Measurements from ENCODE around the gene HOXB8.

GRCh38 chr17:48597528-48597777, 17.6 kb downstream of the HOXB8 start:
- TF ChIP-seq POLR2AphosphoS5 (IDR thresholded peaks at IDR 0.05; ENCODE audit: low read depth, low read length) (no peak), REST (IDR thresholded peaks at IDR 0.05; ENCODE audit: insufficient read depth in 1 of 2, low read depth in 2 of 2, low read length in 2 of 2) (no peak)
